PC-9 (cell line): ENCODE data around the gene MTOR.
"Not testable (repeated sequence)": the region's sequence is repeated elsewhere in the genome, so short reads cannot be mapped to it uniquely, and the experiment has no call there.

Source experiments
- CTCF ChIP-seq: fragments of 200-600 bp; sonication (generic); conservative IDR thresholded peaks from 2 replicates; pipeline ENCODE4 v1.6.1; 2017; ENCODE audit warnings: mixed run types, antibody characterized with exemption, mild to moderate bottlenecking, moderate library complexity
- EZH2 ChIP-seq: fragments of 200-600 bp; sonication (generic); IDR thresholded peaks from 2 replicates; pipeline ENCODE4 v1.8.0; 2017; ENCODE audit warnings: antibody characterized with exemption, low read depth

GRCh38 chr1:11305516-11305915 is 43.2 kb upstream of the MTOR start:
- TF ChIP-seq CTCF, EZH2: not testable (repeated sequence)
